HepG2 (cell line): Measurements from ENCODE around the gene POFUT1. TPM values are rescaled to one million over a fixed set of nuclear protein-coding genes. Genes with fewer than 3 reads are reported as not detected.
A peak's percentile ranks its signal among the peaks of the same experiment; 100 is the strongest.

ENCODE experiments used
- CCDC6 ChIP-seq: sonication (generic); formaldehyde crosslinking; IDR thresholded peaks from 2 replicates; pipeline ENCODE4 v1.8.1; 2022; ENCODE audit warnings: mild to moderate bottlenecking, missing genetic modification reagents, moderate library complexity
- E2F1 ChIP-seq: sonication (generic); formaldehyde crosslinking; IDR thresholded peaks from 2 replicates; pipeline ENCODE4 v1.5.0; 2020; ENCODE audit warnings: missing genetic modification reagents
- FOXA3 ChIP-seq: IDR thresholded peaks from 2 replicates; pipeline ENCODE4 v1.6.1; 2016; ENCODE audit warnings: missing genetic modification reagents, missing compliant biosample characterization
- IRF1 ChIP-seq: sonication (generic); formaldehyde crosslinking; IDR thresholded peaks from 2 replicates; pipeline ENCODE4 v1.4.0; 2020; ENCODE audit warnings: low read depth, mild to moderate bottlenecking, missing genetic modification reagents
- KIAA2018 ChIP-seq: sonication (generic); formaldehyde crosslinking; IDR thresholded peaks from 2 replicates; pipeline ENCODE4 v1.5.0; 2020; ENCODE audit warnings: mild to moderate bottlenecking, missing genetic modification reagents, borderline replicate concordance
- LBX2 ChIP-seq: sonication (generic); formaldehyde crosslinking; IDR thresholded peaks from 2 replicates; pipeline ENCODE4 v1.5.0; 2020; ENCODE audit warnings: missing genetic modification reagents, mild to moderate bottlenecking, borderline replicate concordance
- PATZ1 ChIP-seq: sonication (generic); formaldehyde crosslinking; IDR thresholded peaks from 2 replicates; pipeline ENCODE4 v1.4.0; 2020; ENCODE audit warnings: missing genetic modification reagents
- PITX1 ChIP-seq: sonication (generic); formaldehyde crosslinking; IDR thresholded peaks from 2 replicates; pipeline ENCODE4 v1.5.1; 2020; ENCODE audit warnings: mild to moderate bottlenecking, missing genetic modification reagents
- RBM22 ChIP-seq: fragments of 200-400 bp; formaldehyde crosslinking; optimal IDR thresholded peaks from 2 replicates; pipeline ENCODE3; 2017; ENCODE audit warnings: mild to moderate bottlenecking, low read length, moderate library complexity
- SIX1 ChIP-seq: sonication (generic); formaldehyde crosslinking; IDR thresholded peaks from 2 replicates; pipeline ENCODE4 v1.4.0; 2020; ENCODE audit warnings: missing genetic modification reagents, borderline replicate concordance
- SOX13 ChIP-seq, 3 experiments: fragments of 450-650 bp in 1 of 3; sonication (generic) in 1 of 3; formaldehyde crosslinking in 1 of 3; IDR thresholded peaks in 2 of 3; conservative IDR thresholded peaks in 1 of 3; 2 replicates each; pipeline versions ENCODE4 v1.5.0 to v1.6.1; 2016 to 2020; ENCODE audit warnings: antibody characterized with exemption in 1 of 3, mild to moderate bottlenecking in 1 of 3, missing compliant biosample characterization in 1 of 3, missing genetic modification reagents in 1 of 3, moderate library complexity in 1 of 3
- SOX6 ChIP-seq, 2 experiments: fragments of 450-650 bp in 1 of 2; sonication (generic) in 1 of 2; formaldehyde crosslinking in 1 of 2; IDR thresholded peaks; 2 replicates each; pipeline versions ENCODE4 v1.4.0 to v1.6.1; 2017 to 2020; ENCODE audit warnings: antibody characterized with exemption in 1 of 2, mild to moderate bottlenecking in 1 of 2, missing genetic modification reagents in 1 of 2
- ZFY ChIP-seq: sonication (generic); formaldehyde crosslinking; IDR thresholded peaks from 2 replicates; pipeline ENCODE4 v1.4.0; 2020; ENCODE audit warnings: missing genetic modification reagents
- ZNF572 ChIP-seq: sonication (generic); formaldehyde crosslinking; IDR thresholded peaks from 2 replicates; pipeline ENCODE4 v1.5.1; 2020; ENCODE audit warnings: mild to moderate bottlenecking, missing genetic modification reagents
- ZNF713 ChIP-seq: sonication (generic); formaldehyde crosslinking; IDR thresholded peaks from 2 replicates; pipeline ENCODE4 v1.4.0; 2020; ENCODE audit warnings: mild to moderate bottlenecking, missing genetic modification reagents
- polyA plus RNA-seq, 8 experiments: library from polyadenylated mRNA; depleted of rRNA in 3 of 8; stranded (reverse) in 7 of 8; unstranded in 1 of 8; fragments of >200 nt; fragmentation: Illumina TruSeq in 4 of 8; extraction: Trizol in 4 of 8; gene quantifications; 2 replicates each; pipeline versions ENCODE4 v1.2.1 to v1.2.3, GENCODE V29; 2011 to 2016; ENCODE audit warnings: low read depth in 4 of 8, missing spikeins in 1 of 8, mixed read lengths in 1 of 8; ENCODE audit not compliant: insufficient read depth in 1 of 8
- total RNA-seq, 5 experiments: library from RNA; depleted of rRNA; stranded (reverse); fragments of >200 nt; fragmentation: Illumina TruSeq; extraction: Trizol; gene quantifications; 2 replicates each; pipeline ENCODE4 v1.2.3, GENCODE V29; 2016; ENCODE audit warnings: low read depth in 1 of 5

Gene POFUT1
- total and polyA plus RNA-seq, 2 of the 13 experiments (the other 11 are each of a cell fraction or from before 2014, with no cell fraction given), result 35.5 to 58.3 TPM

GRCh38 chr20:32235331-32236047, 27.8 kb downstream of the POFUT1 start (continued):
- TF ChIP-seq CCDC6 (CRISPR knock-in tag), result no peak
- no peak for TF ChIP-seq ZNF713 (CRISPR knock-in tag)
- no peak for TF ChIP-seq SOX6 (IDR thresholded peaks at IDR 0.05)
- peak; percentile 65 for TF ChIP-seq SOX6 (CRISPR knock-in tag; IDR thresholded peaks at IDR 0.05)
- no peak; the same call in 1 of the 2 replicates for TF ChIP-seq SIX1 (CRISPR knock-in tag)
- TF ChIP-seq PITX1 (CRISPR knock-in tag), result no peak
- peak; percentile 35; the same call in 1 of the 2 replicates for TF ChIP-seq ZFY (CRISPR knock-in tag)
- peak; percentile 89 for TF ChIP-seq FOXA3 (CRISPR knock-in tag)
- TF ChIP-seq KIAA2018, result no peak
- peak; percentile 11 for TF ChIP-seq RBM22
- TF ChIP-seq IRF1 (CRISPR knock-in tag), result no peak
- TF ChIP-seq E2F1 (CRISPR knock-in tag), result no peak
- TF ChIP-seq ZNF572 (CRISPR knock-in tag), result peak; percentile 24; the same call in 1 of the 2 replicates
- no peak for TF ChIP-seq PATZ1 (CRISPR knock-in tag)
- TF ChIP-seq LBX2, result no peak
- no peak for TF ChIP-seq SOX13 (IDR thresholded peaks at IDR 0.05)
- peak in 1 of 2 experiments; percentile 49; a peak in 1 of 4 replicates for TF ChIP-seq SOX13 (CRISPR knock-in tag; conservative IDR thresholded peaks at IDR 0.05 in 1 of 2, IDR thresholded peaks at IDR 0.05 in 1 of 2)
